Breast epithelium (tissue), 4 donors: ENCODE data around the gene FNTB. TPM values are rescaled to one million over a fixed set of nuclear protein-coding genes. Genes with fewer than 3 reads are reported as not detected.

Experiments used
- DNase-seq, 2 donors: peaks; one replicate each; pipeline ENCODE4 v3.0.0-alpha.2; 2019; ENCODE audit warnings: low spot score in 2 of 2
- H3K27ac ChIP-seq, 2 donors: fragments of 200-600 bp; sonication (generic) in 1 of 2; one replicate each; pipeline ENCODE4 v1.5.1; 2016 to 2019; ENCODE audit warnings: mild to moderate bottlenecking in 1 of 2
- H3K27me3 ChIP-seq, 2 donors: fragments of 200-600 bp; sonication (generic) in 1 of 2; one replicate each; pipeline versions ENCODE4 v1.5.1 to v1.6.0; 2017 to 2019; ENCODE audit warnings: control low read depth in 1 of 2, mild to moderate bottlenecking in 1 of 2
- H3K36me3 ChIP-seq: fragments of 200-600 bp; one replicate; pipeline ENCODE4 v1.5.1; 2019
- H3K4me1 ChIP-seq, 2 donors: fragments of 200-600 bp; sonication (generic); one replicate each; pipeline ENCODE4 v1.5.1; 2016 to 2019; ENCODE audit warnings: control low read depth in 1 of 2
- H3K4me3 ChIP-seq, 3 donors: fragments of 200-600 bp; sonication (generic); 1 replicate in 2 of 3; 2 replicates in 1 of 3; pipeline ENCODE4 v1.5.1; 2016 to 2019; ENCODE audit warnings: mild to moderate bottlenecking in 3 of 3, moderate library complexity in 2 of 3
- H3K9me3 ChIP-seq, 2 donors: fragments of 200-600 bp; sonication (generic) in 1 of 2; one replicate each; pipeline ENCODE4 v1.5.1; 2016 to 2019; ENCODE audit warnings: control low read depth in 1 of 2
- POLR2A ChIP-seq: fragments of 450-650 bp; IDR thresholded peaks from one replicate; pipeline ENCODE4 v1.6.1; 2016; ENCODE audit warnings: antibody characterized with exemption, mild to moderate bottlenecking, moderate library complexity
- POLR2AphosphoS5 ChIP-seq, 3 donors: sonication (generic); formaldehyde crosslinking; IDR thresholded peaks; one replicate each; pipeline ENCODE4 v1.6.1; 2017; ENCODE audit warnings: antibody characterized with exemption in 3 of 3
- intact Hi-C: fragments of 100-400 bp; cut with DNase I; formaldehyde crosslinking; loops from one replicate; pipeline ENCODE4 v1.15.1; 2023; ENCODE audit warnings: low total_unique reads
- total RNA-seq, 3 donors: library from RNA; depleted of rRNA; stranded (reverse); fragments of >200 nt; gene quantifications; one replicate each; pipeline ENCODE4 v1.1.0, GENCODE V29; 2016
- TF ChIP-seq, protein P1 (sequence below), 3 donors: fragments of 450-650 bp; IDR thresholded peaks; one replicate each; pipeline ENCODE4 v1.5.1; 2016 to 2017; ENCODE audit warnings: antibody characterized with exemption in 3 of 3, mild to moderate bottlenecking in 3 of 3, moderate library complexity in 3 of 3

The FNTB gene
- total RNA-seq, 3 donors from 2014 or later, result 15.7 to 22.9 (median 18.9) TPM

DNA sequence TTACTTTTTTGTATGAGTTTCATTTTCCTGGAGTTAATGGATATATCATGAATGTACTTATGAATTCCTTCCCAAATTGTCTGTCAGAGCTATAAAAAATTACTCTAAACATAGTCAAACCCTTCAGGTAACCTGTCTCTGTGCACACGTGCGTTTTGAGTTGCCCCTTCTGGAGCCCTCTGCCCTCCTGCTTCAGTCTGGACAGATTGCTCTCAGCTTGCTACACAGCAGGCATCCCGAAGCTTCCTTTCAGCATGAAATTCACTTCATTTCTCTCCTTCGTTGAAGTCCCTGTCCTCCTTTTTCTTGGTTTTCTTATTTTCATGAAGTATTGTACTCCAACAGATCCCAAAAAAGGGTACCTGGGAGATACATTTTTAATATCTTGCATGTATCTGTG lies 47.3 kb downstream of the FNTB start:
- no peak overlapping the region for H3K27ac ChIP-seq
- no peaks in the 10 kb centered on the region for H3K9me3 ChIP-seq
- TF ChIP-seq POLR2A, result no peak
- TF ChIP-seq, protein P1, sequence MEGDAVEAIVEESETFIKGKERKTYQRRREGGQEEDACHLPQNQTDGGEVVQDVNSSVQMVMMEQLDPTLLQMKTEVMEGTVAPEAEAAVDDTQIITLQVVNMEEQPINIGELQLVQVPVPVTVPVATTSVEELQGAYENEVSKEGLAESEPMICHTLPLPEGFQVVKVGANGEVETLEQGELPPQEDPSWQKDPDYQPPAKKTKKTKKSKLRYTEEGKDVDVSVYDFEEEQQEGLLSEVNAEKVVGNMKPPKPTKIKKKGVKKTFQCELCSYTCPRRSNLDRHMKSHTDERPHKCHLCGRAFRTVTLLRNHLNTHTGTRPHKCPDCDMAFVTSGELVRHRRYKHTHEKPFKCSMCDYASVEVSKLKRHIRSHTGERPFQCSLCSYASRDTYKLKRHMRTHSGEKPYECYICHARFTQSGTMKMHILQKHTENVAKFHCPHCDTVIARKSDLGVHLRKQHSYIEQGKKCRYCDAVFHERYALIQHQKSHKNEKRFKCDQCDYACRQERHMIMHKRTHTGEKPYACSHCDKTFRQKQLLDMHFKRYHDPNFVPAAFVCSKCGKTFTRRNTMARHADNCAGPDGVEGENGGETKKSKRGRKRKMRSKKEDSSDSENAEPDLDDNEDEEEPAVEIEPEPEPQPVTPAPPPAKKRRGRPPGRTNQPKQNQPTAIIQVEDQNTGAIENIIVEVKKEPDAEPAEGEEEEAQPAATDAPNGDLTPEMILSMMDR (IDR thresholded peaks at IDR 0.05), result no peak
- no peaks in the 10 kb centered on the region for H3K27me3 ChIP-seq
- H3K36me3 ChIP-seq, result no peaks in the 10 kb centered on the region
- DNase-seq, result no peak
- intact Hi-C loops, result no loop called here
- no peak overlapping the region for H3K4me3 ChIP-seq
- peaks cover 0 to 6% of the 10 kb centered on the region in 2 donors for H3K4me1 ChIP-seq

GRCh38 chr14:65035049-65035448 lies 48.4 kb downstream of the FNTB start:
- intact Hi-C loops, result no loop called here
- H3K36me3 ChIP-seq, result no peaks in the 10 kb centered on the region
- peak overlapping the region in 1 of 2 donors; percentile 62 for H3K27ac ChIP-seq
- no peak overlapping the region for H3K4me3 ChIP-seq
- H3K4me1 ChIP-seq, result peaks cover 0 to 6% of the 10 kb centered on the region in 2 donors
- H3K27me3 ChIP-seq, result no peaks in the 10 kb centered on the region
- TF ChIP-seq POLR2AphosphoS5 (IDR thresholded peaks at IDR 0.05) (peak in 1 of 3 donors; percentile 44), POLR2A (no peak)
- no peaks in the 10 kb centered on the region for H3K9me3 ChIP-seq
- DNase-seq, result no peak

- intact Hi-C loops, result no loop called here
- DNase-seq, result no peak
- Histone ChIP-seq H3K27ac (no peak overlapping the region), H3K36me3 (no peaks in the 10 kb centered on the region), H3K9me3 (no peaks in the 10 kb centered on the region), H3K27me3 (no peaks in the 10 kb centered on the region), H3K4me1 (peaks cover 0 to 6% of the 10 kb centered on the region in 2 donors), H3K4me3 (no peak overlapping the region)
- no peak for TF ChIP-seq POLR2AphosphoS5 (IDR thresholded peaks at IDR 0.05)
- TF ChIP-seq, protein P1 (IDR thresholded peaks at IDR 0.05), result no peak
- no peak for TF ChIP-seq POLR2A
Measured at GRCh38 chr14:65038966-65039365, 52.3 kb downstream of the FNTB start.

- no peaks in the 10 kb centered on the region for H3K27me3 ChIP-seq
- TF ChIP-seq POLR2A (no peak), POLR2AphosphoS5 (IDR thresholded peaks at IDR 0.05) (no peak)
- TF ChIP-seq, protein P1 (IDR thresholded peaks at IDR 0.05), result no peak
- intact Hi-C loops, result no loop called here
- no peak overlapping the region for H3K4me3 ChIP-seq
- no peak for DNase-seq
- no peaks in the 10 kb centered on the region for H3K4me1 ChIP-seq
- no peak overlapping the region for H3K27ac ChIP-seq
- no peaks in the 10 kb centered on the region for H3K9me3 ChIP-seq
- H3K36me3 ChIP-seq, result no peaks in the 10 kb centered on the region
Measured at GRCh38 chr14:65040666-65041433, 54.2 kb downstream of the FNTB start.

- H3K9me3 ChIP-seq, result no peaks in the 10 kb centered on the region
- no peaks in the 10 kb centered on the region for H3K4me1 ChIP-seq
- no peaks in the 10 kb centered on the region for H3K27me3 ChIP-seq
- no peak for TF ChIP-seq POLR2A
- TF ChIP-seq, protein P1 (IDR thresholded peaks at IDR 0.05), result no peak
- no peak for TF ChIP-seq POLR2AphosphoS5 (IDR thresholded peaks at IDR 0.05)
- no peak overlapping the region for H3K27ac ChIP-seq
- no peaks in the 10 kb centered on the region for H3K36me3 ChIP-seq
- intact Hi-C loops, result no loop called here
- no peak for DNase-seq
- no peak overlapping the region for H3K4me3 ChIP-seq
Measured at GRCh38 chr14:65041434-65041915, 54.8 kb downstream of the FNTB start.
